ENCODE data around the gene TRAF3IP3. TPM values are rescaled to one million over a fixed set of nuclear protein-coding genes. Genes with fewer than 3 reads are reported as not detected.

Gene TRAF3IP3, protein sequence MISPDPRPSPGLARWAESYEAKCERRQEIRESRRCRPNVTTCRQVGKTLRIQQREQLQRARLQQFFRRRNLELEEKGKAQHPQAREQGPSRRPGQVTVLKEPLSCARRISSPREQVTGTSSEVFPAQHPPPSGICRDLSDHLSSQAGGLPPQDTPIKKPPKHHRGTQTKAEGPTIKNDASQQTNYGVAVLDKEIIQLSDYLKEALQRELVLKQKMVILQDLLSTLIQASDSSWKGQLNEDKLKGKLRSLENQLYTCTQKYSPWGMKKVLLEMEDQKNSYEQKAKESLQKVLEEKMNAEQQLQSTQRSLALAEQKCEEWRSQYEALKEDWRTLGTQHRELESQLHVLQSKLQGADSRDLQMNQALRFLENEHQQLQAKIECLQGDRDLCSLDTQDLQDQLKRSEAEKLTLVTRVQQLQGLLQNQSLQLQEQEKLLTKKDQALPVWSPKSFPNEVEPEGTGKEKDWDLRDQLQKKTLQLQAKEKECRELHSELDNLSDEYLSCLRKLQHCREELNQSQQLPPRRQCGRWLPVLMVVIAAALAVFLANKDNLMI
- 240 TPM for polyA plus RNA-seq

DNA sequence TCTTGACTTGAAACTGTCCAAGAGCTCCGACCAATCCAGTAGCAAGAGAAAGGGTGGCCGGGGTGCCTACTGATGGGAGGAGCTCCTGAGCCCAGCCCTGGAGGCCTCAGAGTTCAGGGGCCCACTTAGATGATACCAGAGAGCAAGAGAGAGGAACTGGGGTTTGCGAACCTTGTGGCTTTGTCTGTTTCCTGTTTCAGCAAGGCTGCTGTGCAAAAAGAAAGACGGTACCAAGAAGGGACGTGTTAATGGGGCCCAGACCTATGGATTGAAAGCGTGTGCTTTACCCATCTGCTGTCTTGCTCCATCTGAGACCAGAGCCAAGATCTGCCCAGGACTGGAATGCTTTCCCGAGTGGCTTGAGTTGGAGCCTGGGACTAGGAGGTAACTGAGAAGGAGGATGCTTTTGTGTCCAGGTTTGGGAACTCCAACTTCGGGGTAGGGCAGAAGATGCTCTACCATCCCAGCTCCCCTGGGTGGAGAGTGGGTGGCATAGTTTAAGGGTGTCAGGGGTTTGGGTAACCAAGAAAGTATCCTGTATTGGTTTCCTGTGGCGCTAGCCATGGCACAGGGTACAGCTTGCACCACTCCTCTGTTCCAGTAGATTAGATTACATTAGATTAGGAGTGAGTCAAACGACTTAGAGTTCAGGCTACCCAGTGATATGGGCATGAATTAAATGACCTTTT, at the start of gene TRAF3IP3:
TSS of gene TRAF3IP3 (plus strand) at position 128 of the 689 bp plus-strand sequence. CDS start 3,987 bp downstream, outside the sequence.
- Mint-ChIP-seq H3K9me3 (no peaks in the 10 kb centered on the region), H3K27ac (peak within 1 kb of the TSS; percentile 67 to 94 (median 81)), H3K4me1 (peaks cover 42 to 59% (median 49%) of the 10 kb centered on the region in 3 donors), H3K4me3 (peak within 1 kb of the TSS; percentile 89 to 97 (median 93)), H3K36me3 (peaks cover 5% of the 10 kb centered on the region), H3K27me3 (no peaks in the 10 kb centered on the region)

DNA sequence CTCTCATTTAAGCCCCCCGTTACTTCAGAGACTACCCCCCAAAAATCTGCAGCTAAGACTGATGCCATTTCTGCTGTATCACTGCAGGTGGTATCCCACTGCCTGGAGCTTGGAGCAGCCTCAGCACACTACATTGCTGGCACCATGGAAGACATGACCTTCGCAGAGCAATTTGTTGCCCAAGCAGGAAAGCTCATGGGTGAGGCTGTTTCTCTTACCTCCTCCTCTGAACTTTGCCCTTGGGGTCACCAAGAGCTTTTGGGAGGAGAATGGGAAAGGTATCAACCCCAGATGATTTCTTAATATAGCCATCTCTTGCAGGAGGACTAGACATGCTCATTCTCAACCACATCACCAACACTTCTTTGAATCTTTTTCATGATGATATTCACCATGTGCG, 49.2 kb upstream of the TRAF3IP3 start:
- H3K27me3 Mint-ChIP-seq: no peaks in the 10 kb centered on the region
- H3K9me3 Mint-ChIP-seq: peaks cover 0 to 1% (median 0%) of the 10 kb centered on the region in 3 donors
- H3K4me3 Mint-ChIP-seq: no peak overlapping the region
- peaks cover 1% of the 10 kb centered on the region for H3K36me3 Mint-ChIP-seq
- H3K27ac Mint-ChIP-seq: no peak overlapping the region
- H3K4me1 Mint-ChIP-seq: peaks cover 6 to 10% (median 7%) of the 10 kb centered on the region in 3 donors

DNA sequence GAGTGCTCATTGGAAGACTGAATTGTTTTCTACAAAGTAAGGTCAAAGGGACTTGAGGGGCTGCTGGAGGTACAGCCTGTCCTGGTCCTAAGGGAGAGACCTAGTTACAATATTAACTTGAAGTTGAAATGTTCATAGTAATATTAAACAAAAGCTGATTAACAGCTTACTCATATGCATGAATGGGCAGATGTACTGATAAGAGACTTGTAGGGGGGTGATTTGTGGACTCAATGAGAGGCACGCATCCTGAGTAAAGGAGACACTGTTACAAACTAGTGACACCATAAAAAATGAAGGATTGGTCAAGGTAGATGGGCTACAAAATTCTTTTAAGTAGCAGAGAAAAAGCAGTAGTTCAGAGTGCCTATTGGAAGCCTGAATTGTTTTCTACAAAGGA, 48.5 kb upstream of the TRAF3IP3 start:
- Mint-ChIP-seq H3K4me3 (no peak overlapping the region), H3K27me3 (no peaks in the 10 kb centered on the region), H3K27ac (no peak overlapping the region), H3K4me1 (peaks cover 6 to 10% (median 7%) of the 10 kb centered on the region in 3 donors), H3K36me3 (no peaks in the 10 kb centered on the region), H3K9me3 (no peaks in the 10 kb centered on the region)

DNA sequence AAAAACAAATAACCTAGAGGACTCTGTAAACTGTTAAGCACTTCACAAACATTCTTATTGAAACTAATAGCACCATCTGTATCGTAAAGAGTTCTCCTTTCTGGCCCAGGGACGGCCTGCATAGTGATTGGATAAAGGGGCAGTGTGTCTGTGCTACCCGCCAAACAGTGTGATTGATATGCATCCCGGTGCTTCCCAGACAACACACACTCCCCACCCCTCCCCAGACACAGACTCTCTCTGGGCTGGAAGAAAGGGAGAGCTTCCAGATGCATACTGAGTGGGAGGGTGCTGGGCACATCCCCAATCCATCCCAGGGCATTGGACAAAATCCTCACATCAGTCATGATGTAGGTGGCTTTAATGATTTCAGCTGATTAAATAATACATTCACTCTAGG, 47.6 kb upstream of the TRAF3IP3 start:
- Mint-ChIP-seq H3K9me3 (no peaks in the 10 kb centered on the region), H3K27me3 (no peaks in the 10 kb centered on the region), H3K4me3 (no peak overlapping the region)

GRCh38 chr1:209710093-209710492, 45.8 kb upstream of the TRAF3IP3 start:
- no peaks in the 10 kb centered on the region for H3K36me3 Mint-ChIP-seq
- H3K27me3 Mint-ChIP-seq: no peaks in the 10 kb centered on the region
- H3K9me3 Mint-ChIP-seq: no peaks in the 10 kb centered on the region
- peaks cover 0 to 5% (median 0%) of the 10 kb centered on the region in 3 donors for H3K4me1 Mint-ChIP-seq
- H3K27ac Mint-ChIP-seq: no peak overlapping the region
- H3K4me3 Mint-ChIP-seq: no peak overlapping the region

More for the DNA sequence above, 47.6 kb upstream of the TRAF3IP3 start:
- no peak overlapping the region for H3K27ac Mint-ChIP-seq
- peaks cover 6 to 10% (median 7%) of the 10 kb centered on the region in 3 donors for H3K4me1 Mint-ChIP-seq
- no peaks in the 10 kb centered on the region for H3K36me3 Mint-ChIP-seq

- H3K36me3 Mint-ChIP-seq: no peaks in the 10 kb centered on the region
- no peaks in the 10 kb centered on the region for H3K27me3 Mint-ChIP-seq
- H3K4me3 Mint-ChIP-seq: no peak overlapping the region
- no peak overlapping the region for H3K27ac Mint-ChIP-seq
- no peaks in the 10 kb centered on the region for H3K9me3 Mint-ChIP-seq
- H3K4me1 Mint-ChIP-seq: peaks cover 0 to 5% (median 0%) of the 10 kb centered on the region in 3 donors
Observed at GRCh38 chr1:209710847-209711246, 45.0 kb upstream of the TRAF3IP3 start.

DNA sequence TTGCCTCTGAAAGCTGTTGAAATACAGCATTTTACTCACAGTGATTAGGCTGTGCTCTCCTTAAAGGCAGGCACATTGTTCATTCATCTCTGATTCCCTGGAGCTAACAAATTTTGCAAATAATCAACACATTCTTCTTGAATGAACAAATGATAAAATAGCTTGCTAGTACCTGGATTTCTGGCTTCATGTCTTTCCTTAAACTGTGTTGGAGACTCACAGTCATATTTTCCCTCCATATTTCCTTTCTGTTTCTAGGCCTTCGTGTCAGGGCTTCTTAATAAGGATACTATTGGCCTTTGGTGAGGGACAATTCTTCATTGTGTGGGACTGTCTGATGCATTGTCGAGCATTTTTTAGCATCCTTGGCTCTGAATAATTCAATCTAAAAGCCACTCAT, 41.5 kb upstream of the TRAF3IP3 start:
- peaks cover 0 to 3% (median 0%) of the 10 kb centered on the region in 3 donors for H3K9me3 Mint-ChIP-seq
- no peaks in the 10 kb centered on the region for H3K27me3 Mint-ChIP-seq
- no peaks in the 10 kb centered on the region for H3K36me3 Mint-ChIP-seq
- H3K4me1 Mint-ChIP-seq: peaks cover 0 to 5% (median 0%) of the 10 kb centered on the region in 3 donors
- H3K4me3 Mint-ChIP-seq: no peak overlapping the region
- H3K27ac Mint-ChIP-seq: no peak overlapping the region

GRCh38 chr1:209715314-209715713, 40.5 kb upstream of the TRAF3IP3 start:
- Mint-ChIP-seq H3K36me3 (no peaks in the 10 kb centered on the region), H3K4me3 (no peak overlapping the region), H3K4me1 (peaks cover 0 to under 1% (median 0%) of the 10 kb centered on the region in 3 donors), H3K27ac (no peak overlapping the region), H3K27me3 (no peaks in the 10 kb centered on the region), H3K9me3 (peaks cover 0 to 5% (median 0%) of the 10 kb centered on the region in 3 donors)

GRCh38 chr1:209717818-209718217, 38.0 kb upstream of the TRAF3IP3 start:
- Mint-ChIP-seq H3K27ac (no peak overlapping the region), H3K36me3 (no peaks in the 10 kb centered on the region), H3K27me3 (no peaks in the 10 kb centered on the region), H3K9me3 (peaks cover 0 to 5% (median 0%) of the 10 kb centered on the region in 3 donors), H3K4me1 (no peaks in the 10 kb centered on the region), H3K4me3 (no peak overlapping the region)

DNA sequence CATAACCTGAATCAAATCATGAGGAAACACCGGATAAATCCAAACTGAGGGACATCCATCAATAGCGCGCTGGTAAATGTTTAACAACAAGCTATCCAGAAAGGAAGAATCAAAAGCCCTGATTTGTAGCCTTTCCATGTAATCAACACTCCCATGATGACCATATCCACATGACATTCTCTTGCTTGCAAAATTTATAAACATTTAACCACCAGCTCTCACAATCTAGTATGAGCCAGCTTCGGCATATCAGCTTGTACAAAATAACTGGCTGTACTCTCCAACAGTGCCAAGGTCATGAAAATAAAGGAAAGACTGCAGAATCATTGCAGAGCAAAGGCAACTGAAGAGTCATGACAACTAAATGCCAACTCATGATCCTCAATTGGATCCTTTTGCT, 35.5 kb upstream of the TRAF3IP3 start:
- Mint-ChIP-seq H3K9me3 (peaks cover 0 to 5% (median 0%) of the 10 kb centered on the region in 3 donors), H3K27me3 (no peaks in the 10 kb centered on the region), H3K36me3 (no peaks in the 10 kb centered on the region), H3K4me3 (no peak overlapping the region), H3K4me1 (no peaks in the 10 kb centered on the region), H3K27ac (no peak overlapping the region)

- H3K27me3 Mint-ChIP-seq: no peaks in the 10 kb centered on the region
- no peak overlapping the region for H3K4me3 Mint-ChIP-seq
- no peaks in the 10 kb centered on the region for H3K4me1 Mint-ChIP-seq
- H3K9me3 Mint-ChIP-seq: peaks cover 0 to 5% (median 0%) of the 10 kb centered on the region in 3 donors
- no peak overlapping the region for H3K27ac Mint-ChIP-seq
- H3K36me3 Mint-ChIP-seq: no peaks in the 10 kb centered on the region
Observed at GRCh38 chr1:209720826-209721225, 35.0 kb upstream of the TRAF3IP3 start.

DNA sequence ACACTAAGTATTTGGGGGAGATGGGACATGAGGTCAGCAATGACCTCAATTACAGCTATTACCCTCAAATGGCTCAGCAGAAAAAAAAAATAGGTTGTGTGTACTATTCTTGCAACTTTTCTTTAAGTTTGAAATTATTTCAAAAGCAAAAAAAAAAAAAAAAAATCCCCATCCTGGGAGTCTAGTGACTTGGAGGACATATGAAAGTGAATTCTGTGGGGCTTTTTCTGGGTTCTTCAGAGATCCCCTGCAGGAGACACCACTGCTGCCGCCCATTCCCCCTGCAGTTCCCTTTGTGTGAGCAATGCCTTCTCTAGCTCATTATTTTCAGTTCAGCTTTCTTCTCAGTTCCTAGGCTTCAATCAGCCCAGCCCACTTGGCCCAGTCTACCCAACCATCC, 34.5 kb upstream of the TRAF3IP3 start:
- H3K27ac Mint-ChIP-seq: no peak overlapping the region
- no peaks in the 10 kb centered on the region for H3K27me3 Mint-ChIP-seq
- peaks cover 0 to 5% (median 0%) of the 10 kb centered on the region in 3 donors for H3K9me3 Mint-ChIP-seq
- H3K36me3 Mint-ChIP-seq: no peaks in the 10 kb centered on the region
- no peaks in the 10 kb centered on the region for H3K4me1 Mint-ChIP-seq
- H3K4me3 Mint-ChIP-seq: no peak overlapping the region

DNA sequence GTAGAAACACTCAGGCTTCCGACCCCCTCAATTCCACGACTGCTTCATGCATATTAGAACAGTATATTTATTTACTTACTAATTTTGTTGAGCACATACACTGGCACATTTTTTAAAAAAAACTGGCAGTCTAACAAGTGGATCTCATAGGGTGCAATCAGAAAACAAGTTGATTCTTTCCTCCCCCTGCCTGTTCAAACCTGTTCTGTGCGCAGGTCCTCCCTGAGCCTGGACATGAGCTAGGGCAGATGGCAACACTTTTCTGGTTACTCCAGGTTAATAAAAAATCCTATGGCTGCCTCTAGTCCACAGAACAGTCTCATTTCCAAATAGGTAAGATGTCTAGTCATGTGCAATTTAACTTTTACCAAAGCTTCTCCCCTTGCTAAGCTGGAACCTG, 32.6 kb upstream of the TRAF3IP3 start:
- Mint-ChIP-seq H3K27me3 (no peaks in the 10 kb centered on the region), H3K4me3 (no peak overlapping the region)

GRCh38 chr1:209723756-209724693, 31.8 kb upstream of the TRAF3IP3 start:
- Mint-ChIP-seq H3K4me3 (no peak overlapping the region), H3K4me1 (peaks cover 0 to 3% (median 0%) of the 10 kb centered on the region in 3 donors), H3K27me3 (no peaks in the 10 kb centered on the region), H3K27ac (peak overlapping the region in 1 of 3 donors; percentile 6), H3K36me3 (no peaks in the 10 kb centered on the region), H3K9me3 (peaks cover 0 to 5% (median 0%) of the 10 kb centered on the region in 3 donors)

More for the DNA sequence above, 32.6 kb upstream of the TRAF3IP3 start:
- Mint-ChIP-seq H3K36me3 (no peaks in the 10 kb centered on the region), H3K9me3 (peaks cover 0 to 5% (median 0%) of the 10 kb centered on the region in 3 donors), H3K4me1 (peaks cover 0 to 3% (median 0%) of the 10 kb centered on the region in 3 donors), H3K27ac (no peak overlapping the region)

Data from IgD-negative memory B cell (primary cell).